Trophoblast cell (in vitro differentiated cells and primary cell): ENCODE data around the gene PCGF3.
"Not testable (repeated sequence)": the region's sequence is repeated elsewhere in the genome, so short reads cannot be mapped to it uniquely, and the experiment has no call there.

Source experiments
- DNase-seq, 2 donors: peaks; one replicate each; pipeline ENCODE4 v3.0.0-alpha.2; 2016
- H2AFZ ChIP-seq: 2 replicates; pipeline ENCODE4 v1.6.1; 2013; ENCODE audit warnings: low read length, moderate library complexity, mild to moderate bottlenecking; ENCODE audit not compliant: insufficient read depth, poor library complexity
- H2AK5ac ChIP-seq: 2 replicates; pipeline ENCODE4 v1.6.1; 2013; ENCODE audit warnings: mild to moderate bottlenecking, low read length
- H2BK120ac ChIP-seq: 2 replicates; pipeline ENCODE4 v1.6.1; 2013; ENCODE audit warnings: low read length, mild to moderate bottlenecking, moderate library complexity; ENCODE audit not compliant: insufficient read depth, poor library complexity
- H2BK12ac ChIP-seq: 2 replicates; pipeline ENCODE4 v1.6.1; 2013; ENCODE audit warnings: mild to moderate bottlenecking, low read length, moderate library complexity
- H2BK5ac ChIP-seq: 2 replicates; pipeline ENCODE4 v1.6.1; 2013; ENCODE audit warnings: low read length, low read depth, moderate library complexity, mild to moderate bottlenecking; ENCODE audit not compliant: poor library complexity
- H3K14ac ChIP-seq: 2 replicates; pipeline ENCODE4 v1.6.1; 2013; ENCODE audit warnings: mild to moderate bottlenecking, low read length
- H3K18ac ChIP-seq: 2 replicates; pipeline ENCODE4 v1.6.1; 2013; ENCODE audit warnings: mild to moderate bottlenecking, low read length
- H3K23ac ChIP-seq: 2 replicates; pipeline ENCODE4 v1.6.1; 2013; ENCODE audit warnings: low read length
- H3K27ac ChIP-seq: 2 replicates; pipeline ENCODE4 v1.5.1; 2013; ENCODE audit warnings: low read depth, mild to moderate bottlenecking, inconsistent platforms, low read length, moderate library complexity
- H3K27me3 ChIP-seq: 2 replicates; pipeline ENCODE4 v1.6.1; 2013; ENCODE audit warnings: inconsistent platforms, mild to moderate bottlenecking, low read length, moderate library complexity; ENCODE audit not compliant: insufficient read depth
- H3K36me3 ChIP-seq, 2 experiments: 1 replicate in 1 of 2; 2 replicates in 1 of 2; pipeline ENCODE4 v1.6.1; 2013; ENCODE audit warnings: low read length in 2 of 2, mild to moderate bottlenecking in 2 of 2, moderate library complexity in 1 of 2; ENCODE audit not compliant: insufficient read depth in 2 of 2, control insufficient read depth in 1 of 2
- H3K4ac ChIP-seq: 2 replicates; pipeline ENCODE4 v1.6.1; 2013; ENCODE audit warnings: low read depth, mild to moderate bottlenecking, low read length, moderate library complexity
- H3K4me1 ChIP-seq, 2 experiments: 1 replicate in 1 of 2; 2 replicates in 1 of 2; pipeline ENCODE4 v1.6.1; 2013; ENCODE audit warnings: low read length in 2 of 2, mild to moderate bottlenecking in 2 of 2, moderate library complexity in 1 of 2; ENCODE audit not compliant: insufficient read depth in 2 of 2, control insufficient read depth in 1 of 2
- H3K4me2 ChIP-seq: 2 replicates; pipeline ENCODE4 v1.6.1; 2013; ENCODE audit warnings: inconsistent platforms, mild to moderate bottlenecking, low read length, moderate library complexity
- H3K4me3 ChIP-seq: 2 replicates; pipeline ENCODE4 v1.5.1; 2013; ENCODE audit warnings: mild to moderate bottlenecking, low read depth, low read length, inconsistent platforms
- H3K79me1 ChIP-seq: one replicate; pipeline ENCODE4 v1.6.1; 2013; ENCODE audit warnings: low read length
- H3K79me2 ChIP-seq: 2 replicates; pipeline ENCODE4 v1.6.1; 2013; ENCODE audit warnings: low read length, mild to moderate bottlenecking; ENCODE audit not compliant: control insufficient read depth, insufficient read depth, poor library complexity
- H3K9ac ChIP-seq: 2 replicates; pipeline ENCODE4 v1.6.1; 2013; ENCODE audit warnings: mild to moderate bottlenecking, low read length
- H3K9me3 ChIP-seq: 2 replicates; pipeline ENCODE4 v1.6.1; 2013; ENCODE audit warnings: low read depth, mild to moderate bottlenecking, control low read depth, inconsistent platforms, low read length; ENCODE audit not compliant: insufficient read depth
- H4K12ac ChIP-seq: 2 replicates; pipeline ENCODE4 v1.6.1; 2013; ENCODE audit warnings: low read depth, mild to moderate bottlenecking, low read length, moderate library complexity
- H4K8ac ChIP-seq: 2 replicates; pipeline ENCODE4 v1.6.1; 2013; ENCODE audit warnings: low read depth, mild to moderate bottlenecking, low read length, moderate library complexity
- H4K91ac ChIP-seq: one replicate; pipeline ENCODE4 v1.6.1; 2013; ENCODE audit warnings: low read depth, mild to moderate bottlenecking, low read length, moderate library complexity
- WGBS: extraction: QIAGEN DNeasy Blood & Tissue Kit; methylation state at CpG from one replicate; pipeline ENCODE4 v1.1.7; 2013; ENCODE audit warnings: missing lambda C conversion rate; ENCODE audit not compliant: insufficient read length, insufficient coverage; ENCODE audit errors: extremely low coverage; 5-methylcytosine and 5-hydroxymethylcytosine counted together

The PCGF3 gene

DNA sequence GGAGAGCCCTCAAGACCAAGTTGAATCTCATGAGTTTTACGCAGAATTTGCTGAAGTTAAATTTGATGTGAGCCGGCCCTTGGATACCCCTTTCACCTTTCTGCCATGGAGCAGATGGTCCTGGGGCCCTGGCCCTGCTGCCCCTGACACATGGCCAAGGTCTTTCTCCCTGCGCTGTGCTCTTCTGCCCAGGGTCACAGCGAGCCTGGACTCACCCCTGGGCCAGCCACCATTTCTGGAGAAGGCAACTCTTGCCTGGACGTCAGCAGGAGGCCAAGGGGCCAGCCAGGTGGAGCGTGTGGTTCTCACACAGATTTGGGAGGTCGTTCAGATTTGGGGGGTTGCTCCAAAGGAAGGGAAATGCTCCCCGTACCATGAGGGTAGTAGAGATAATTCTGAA lies 30.0 kb downstream of the PCGF3 start:
- no peak overlapping the region for H2AFZ ChIP-seq
- WGBS, result no CpG with 5 or more reads among the region's 8 CpGs

DNA sequence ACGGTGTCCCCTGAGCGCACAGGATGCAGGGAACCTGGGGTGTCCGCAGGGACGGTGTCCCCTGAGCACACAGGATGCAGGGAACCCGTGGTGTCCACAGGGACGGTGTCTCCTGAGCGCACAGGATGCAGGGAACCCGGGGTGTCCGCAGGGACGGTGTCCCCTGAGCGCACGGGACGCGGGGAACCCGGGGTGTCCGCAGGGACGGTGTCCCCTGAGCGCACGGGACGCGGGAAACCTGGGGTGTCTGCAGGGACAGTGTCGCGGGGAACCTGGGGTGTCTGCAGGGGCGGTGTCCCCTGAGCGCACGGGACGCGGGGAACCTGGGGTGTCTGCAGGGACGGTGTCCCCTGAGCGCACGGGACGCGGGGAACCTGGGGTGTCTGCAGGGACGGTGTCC lies 30.9 kb downstream of the PCGF3 start:
- not testable (repeated sequence) for H3K27ac ChIP-seq, H3K79me2 ChIP-seq, H3K4me1 ChIP-seq, H3K23ac ChIP-seq, H2BK120ac ChIP-seq, H3K79me1 ChIP-seq, H3K14ac ChIP-seq, H2BK5ac ChIP-seq, H3K4me2 ChIP-seq, H4K91ac ChIP-seq, H3K27me3 ChIP-seq, H2AK5ac ChIP-seq, H3K4ac ChIP-seq, H2BK12ac ChIP-seq, H3K18ac ChIP-seq, H4K8ac ChIP-seq, H2AFZ ChIP-seq, H3K9me3 ChIP-seq, H3K4me3 ChIP-seq, H3K9ac ChIP-seq, DNase-seq
- H4K12ac ChIP-seq, result peak overlapping the region; percentile 44
- H3K36me3 ChIP-seq, result peaks cover 75 to 81% of the 10 kb centered on the region in 2 experiments
- no CpG with 5 or more reads among the region's 34 CpGs for WGBS

More for the DNA sequence above, 30.0 kb downstream of the PCGF3 start:
- Histone ChIP-seq H3K9ac (no peak overlapping the region), H3K4me1 (no peaks in the 10 kb centered on the region), H2BK5ac (no peak overlapping the region), H3K4ac (no peak overlapping the region), H3K27ac (no peak overlapping the region), H3K79me2 (no peaks in the 10 kb centered on the region), H3K4me3 (no peak overlapping the region), H2BK120ac (no peak overlapping the region), H3K9me3 (peaks cover 5% of the 10 kb centered on the region), H3K4me2 (no peak overlapping the region), H3K18ac (no peak overlapping the region), H3K36me3 (peaks cover 78 to 81% of the 10 kb centered on the region in 2 experiments), H2BK12ac (no peak overlapping the region), H4K12ac (no peak overlapping the region), H3K79me1 (no peaks in the 10 kb centered on the region), H2AK5ac (no peak overlapping the region), H4K8ac (no peak overlapping the region), H4K91ac (no peak overlapping the region), H3K23ac (no peak overlapping the region), H3K14ac (no peak overlapping the region), H3K27me3 (no peaks in the 10 kb centered on the region)
- no peak for DNase-seq

DNA sequence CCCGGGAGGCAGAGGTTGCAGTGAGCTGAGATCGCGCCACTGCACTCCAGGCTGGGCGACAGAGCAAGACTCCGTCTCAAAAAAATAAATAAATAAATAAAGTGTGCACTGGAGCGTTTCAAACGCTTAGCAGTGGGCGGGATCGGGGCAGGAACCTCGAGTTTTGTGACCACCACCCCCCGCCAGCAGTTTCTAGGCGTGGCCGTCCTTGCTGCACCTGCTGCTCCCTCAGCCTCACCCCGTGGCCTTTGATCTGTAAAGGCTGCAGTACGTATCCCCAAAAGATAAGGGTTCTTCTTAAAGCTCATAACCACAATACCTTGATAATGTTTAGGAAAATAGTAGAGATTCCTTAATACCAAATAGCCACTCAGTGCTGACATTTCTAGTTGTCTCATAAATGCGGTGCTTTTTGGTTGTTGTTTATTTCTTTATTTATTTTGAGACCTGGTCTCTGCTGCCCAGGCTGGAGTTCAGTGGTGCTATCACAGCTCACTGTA lies 33.2 kb downstream of the PCGF3 start:
- peaks cover 75 to 79% of the 10 kb centered on the region in 2 experiments for H3K36me3 ChIP-seq
- WGBS, result no CpG with 5 or more reads among the region's 16 CpGs
- H3K27ac ChIP-seq, result no peak overlapping the region
- H3K4me2 ChIP-seq, result no peak overlapping the region
- no peak overlapping the region for H2AK5ac ChIP-seq
- H2AFZ ChIP-seq, result no peak overlapping the region
- no peak overlapping the region for H3K4ac ChIP-seq
- no peaks in the 10 kb centered on the region for H3K4me1 ChIP-seq
- no peak overlapping the region for H3K4me3 ChIP-seq
- no peak overlapping the region for H3K18ac ChIP-seq
- H2BK5ac ChIP-seq, result no peak overlapping the region
- H2BK120ac ChIP-seq, result no peak overlapping the region
- H2BK12ac ChIP-seq, result no peak overlapping the region
- no peak overlapping the region for H4K91ac ChIP-seq
- H3K14ac ChIP-seq, result no peak overlapping the region
- H3K23ac ChIP-seq, result no peak overlapping the region
- no peaks in the 10 kb centered on the region for H3K27me3 ChIP-seq
- H4K8ac ChIP-seq, result no peak overlapping the region
- H4K12ac ChIP-seq, result no peak overlapping the region
- H3K9ac ChIP-seq, result no peak overlapping the region
- H3K9me3 ChIP-seq, result no peaks in the 10 kb centered on the region
- H3K79me2 ChIP-seq, result no peaks in the 10 kb centered on the region
- H3K79me1 ChIP-seq, result no peaks in the 10 kb centered on the region
- no peak for DNase-seq

DNA sequence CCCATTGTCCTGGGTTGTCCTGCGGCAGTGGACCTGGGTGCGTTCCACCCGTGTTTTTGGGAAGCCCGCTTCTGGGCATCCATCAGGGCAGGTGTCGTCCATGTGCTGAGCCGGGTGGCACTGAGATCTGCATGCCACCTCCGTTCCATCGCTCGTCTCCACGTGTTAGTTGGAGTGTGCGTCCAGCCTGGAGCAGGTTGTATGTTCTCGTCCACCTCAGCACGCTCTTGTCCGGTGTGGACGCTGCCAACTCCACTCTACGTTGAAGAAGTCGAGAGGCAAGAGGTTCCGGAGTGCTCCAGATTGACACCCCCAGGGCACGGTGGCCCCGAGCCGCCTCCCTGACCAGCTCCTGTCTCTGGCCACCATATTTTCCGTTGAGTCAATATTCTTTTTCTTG lies 33.9 kb downstream of the PCGF3 start:
- Histone ChIP-seq H2BK120ac (no peak overlapping the region), H2AK5ac (no peak overlapping the region), H3K27ac (no peak overlapping the region), H3K18ac (no peak overlapping the region), H3K14ac (no peak overlapping the region), H3K9ac (no peak overlapping the region), H3K4me2 (no peak overlapping the region), H3K23ac (no peak overlapping the region), H3K27me3 (no peaks in the 10 kb centered on the region), H4K91ac (no peak overlapping the region), H4K8ac (no peak overlapping the region), H3K4me1 (no peaks in the 10 kb centered on the region), H2AFZ (no peak overlapping the region), H3K79me1 (no peaks in the 10 kb centered on the region), H3K36me3 (peaks cover 77 to 81% of the 10 kb centered on the region in 2 experiments), H3K9me3 (no peaks in the 10 kb centered on the region), H4K12ac (no peak overlapping the region), H2BK12ac (no peak overlapping the region), H3K79me2 (no peaks in the 10 kb centered on the region), H2BK5ac (no peak overlapping the region), H3K4ac (no peak overlapping the region), H3K4me3 (no peak overlapping the region)
- DNase-seq, result no peak
- no CpG with 5 or more reads among the region's 22 CpGs for WGBS
